PFSK-1 (cell line): ENCODE results near the gene ZDHHC16.
A peak's percentile ranks its signal among the peaks of the same experiment; 100 is the strongest.

ENCODE experiments used
- FOXP2 ChIP-seq: optimal IDR thresholded peaks from 2 replicates; pipeline ENCODE3; 2011; ENCODE audit warnings: borderline replicate concordance, control low read depth, inconsistent platforms; ENCODE audit not compliant: insufficient read depth; ENCODE audit errors: extremely low read length, extremely low read depth
- POLR2AphosphoS5 ChIP-seq: IDR thresholded peaks from 2 replicates; pipeline ENCODE4 v1.6.1; 2012; ENCODE audit warnings: low read depth, mild to moderate bottlenecking, control low read depth, low read length, moderate library complexity
- SIN3A ChIP-seq: IDR thresholded peaks from 2 replicates; pipeline ENCODE4 v1.6.1; 2012; ENCODE audit warnings: mild to moderate bottlenecking, low read length, moderate library complexity, borderline replicate concordance; ENCODE audit not compliant: insufficient read depth
- TAF1 ChIP-seq: IDR thresholded peaks from 2 replicates; pipeline ENCODE4 v1.6.1; 2012; ENCODE audit warnings: low read length, control low read depth, borderline replicate concordance; ENCODE audit not compliant: insufficient read depth
- TF ChIP-seq, protein P1 (sequence below), 2 experiments: IDR thresholded peaks; 2 replicates each; pipeline versions ENCODE4 v1.6.1 to v1.8.0; 2011 to 2012; ENCODE audit warnings: low read depth in 2 of 2, low read length in 2 of 2, control low read depth in 1 of 2, inconsistent platforms in 1 of 2, mild to moderate bottlenecking in 1 of 2, moderate library complexity in 1 of 2; ENCODE audit not compliant: insufficient read depth in 1 of 2

The ZDHHC16 gene

DNA sequence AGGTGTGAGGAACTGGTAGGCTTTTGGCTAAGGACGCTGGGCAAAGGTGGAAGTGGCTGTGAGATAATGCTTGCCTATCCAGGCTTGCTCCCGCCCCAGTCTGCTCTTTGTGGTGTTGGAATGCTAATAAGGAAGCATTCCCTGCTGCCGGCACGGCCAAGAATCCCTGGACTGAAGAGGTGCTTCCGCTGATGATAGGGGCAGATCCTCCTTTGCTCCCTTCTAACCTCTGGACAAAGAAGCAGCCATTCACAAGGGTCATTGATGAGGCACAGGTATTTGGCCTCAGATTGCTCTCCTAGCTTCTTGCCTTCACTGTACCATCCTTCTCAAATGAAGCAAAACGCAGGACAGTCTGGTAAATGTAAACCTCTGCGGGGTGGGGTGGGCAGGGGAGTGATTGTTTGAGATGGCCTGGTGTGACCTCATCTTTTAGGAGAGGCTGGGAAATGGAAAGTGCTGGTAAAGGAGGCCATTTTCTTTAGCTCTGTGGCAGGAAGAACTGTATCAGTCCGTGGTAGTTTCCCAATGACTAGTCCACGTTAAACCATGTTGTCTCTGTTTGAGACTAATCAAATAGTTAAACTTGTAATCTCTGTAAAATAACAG, 18.3 kb upstream of the ZDHHC16 start:
- TF ChIP-seq TAF1 (no peak), FOXP2 (no peak), SIN3A (no peak), POLR2AphosphoS5 (no peak)
- TF ChIP-seq, protein P1, sequence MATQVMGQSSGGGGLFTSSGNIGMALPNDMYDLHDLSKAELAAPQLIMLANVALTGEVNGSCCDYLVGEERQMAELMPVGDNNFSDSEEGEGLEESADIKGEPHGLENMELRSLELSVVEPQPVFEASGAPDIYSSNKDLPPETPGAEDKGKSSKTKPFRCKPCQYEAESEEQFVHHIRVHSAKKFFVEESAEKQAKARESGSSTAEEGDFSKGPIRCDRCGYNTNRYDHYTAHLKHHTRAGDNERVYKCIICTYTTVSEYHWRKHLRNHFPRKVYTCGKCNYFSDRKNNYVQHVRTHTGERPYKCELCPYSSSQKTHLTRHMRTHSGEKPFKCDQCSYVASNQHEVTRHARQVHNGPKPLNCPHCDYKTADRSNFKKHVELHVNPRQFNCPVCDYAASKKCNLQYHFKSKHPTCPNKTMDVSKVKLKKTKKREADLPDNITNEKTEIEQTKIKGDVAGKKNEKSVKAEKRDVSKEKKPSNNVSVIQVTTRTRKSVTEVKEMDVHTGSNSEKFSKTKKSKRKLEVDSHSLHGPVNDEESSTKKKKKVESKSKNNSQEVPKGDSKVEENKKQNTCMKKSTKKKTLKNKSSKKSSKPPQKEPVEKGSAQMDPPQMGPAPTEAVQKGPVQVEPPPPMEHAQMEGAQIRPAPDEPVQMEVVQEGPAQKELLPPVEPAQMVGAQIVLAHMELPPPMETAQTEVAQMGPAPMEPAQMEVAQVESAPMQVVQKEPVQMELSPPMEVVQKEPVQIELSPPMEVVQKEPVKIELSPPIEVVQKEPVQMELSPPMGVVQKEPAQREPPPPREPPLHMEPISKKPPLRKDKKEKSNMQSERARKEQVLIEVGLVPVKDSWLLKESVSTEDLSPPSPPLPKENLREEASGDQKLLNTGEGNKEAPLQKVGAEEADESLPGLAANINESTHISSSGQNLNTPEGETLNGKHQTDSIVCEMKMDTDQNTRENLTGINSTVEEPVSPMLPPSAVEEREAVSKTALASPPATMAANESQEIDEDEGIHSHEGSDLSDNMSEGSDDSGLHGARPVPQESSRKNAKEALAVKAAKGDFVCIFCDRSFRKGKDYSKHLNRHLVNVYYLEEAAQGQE (IDR thresholded peaks at IDR 0.05; ENCODE audit: insufficient read depth in 1 of 2, low read depth in 2 of 2, low read length in 2 of 2): no peak

DNA sequence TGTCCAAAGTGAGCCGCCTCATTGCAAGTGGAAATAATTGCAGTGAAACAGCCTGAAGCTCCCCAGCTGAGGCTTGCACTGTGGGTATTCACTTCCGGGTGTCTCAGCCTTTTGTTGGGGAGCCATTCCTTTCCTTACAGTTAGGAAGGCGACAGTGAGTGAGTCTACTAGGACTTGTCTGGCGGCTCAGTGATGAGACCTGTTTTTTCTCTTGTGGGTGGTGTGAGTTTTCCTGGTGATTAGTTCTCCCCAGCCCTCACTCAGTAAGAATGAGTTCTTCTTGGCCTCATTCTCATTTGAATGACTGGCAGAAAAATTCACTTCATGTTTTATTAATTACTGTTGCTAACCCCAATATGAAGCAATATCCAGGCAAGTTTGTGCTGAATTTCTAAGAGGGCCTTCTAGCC, 17.4 kb upstream of the ZDHHC16 start:
- TF ChIP-seq FOXP2 (no peak), TAF1 (no peak), POLR2AphosphoS5 (no peak), SIN3A (no peak)
- TF ChIP-seq, protein P1 (IDR thresholded peaks at IDR 0.05; ENCODE audit: insufficient read depth in 1 of 2, low read depth in 2 of 2, low read length in 2 of 2): no peak

DNA sequence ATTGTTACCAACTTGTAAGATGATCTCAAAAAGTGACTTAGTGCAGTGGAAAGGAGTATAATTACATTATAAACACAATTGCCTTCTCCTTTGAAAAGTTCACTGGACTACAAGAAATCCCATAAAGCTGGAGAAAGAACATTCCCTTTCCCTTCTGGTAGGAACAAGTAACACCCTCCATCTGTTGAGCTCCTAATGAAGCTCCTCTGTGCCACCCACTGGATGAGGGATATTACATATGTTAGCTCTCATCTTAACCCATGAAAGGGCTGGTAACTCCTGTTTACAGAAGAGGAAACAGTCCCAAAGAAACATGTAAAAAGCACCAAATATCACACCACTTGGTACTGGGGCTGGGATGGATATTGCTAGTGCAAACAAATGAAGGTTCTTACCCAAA, 11.9 kb upstream of the ZDHHC16 start:
- no peak; the same call in none of the 2 replicates for TF ChIP-seq POLR2AphosphoS5
- no peak for TF ChIP-seq TAF1
- no peak for TF ChIP-seq SIN3A
- TF ChIP-seq, protein P1 (IDR thresholded peaks at IDR 0.05; ENCODE audit: insufficient read depth in 1 of 2, low read depth in 2 of 2, low read length in 2 of 2): no peak
- no peak for TF ChIP-seq FOXP2

DNA sequence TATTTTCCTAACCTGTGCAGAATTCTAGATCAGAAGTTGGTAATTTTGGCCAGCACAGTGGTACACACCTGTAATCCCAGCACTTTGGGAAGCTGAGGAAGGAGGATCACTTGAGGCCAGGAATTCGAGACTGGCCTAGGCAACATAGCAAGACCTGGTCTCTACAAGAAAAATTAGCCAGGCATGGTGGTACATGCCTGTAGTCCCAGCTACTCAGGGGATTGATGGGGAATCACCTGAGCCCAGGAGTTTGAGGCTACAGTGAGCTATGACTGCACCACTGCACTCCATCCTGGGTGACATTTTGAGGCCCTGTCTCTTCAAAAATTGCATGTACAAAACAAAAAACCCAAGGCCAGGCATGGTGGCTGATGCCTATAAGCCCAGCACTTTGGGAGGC, 11.4 kb upstream of the ZDHHC16 start:
- no peak for TF ChIP-seq SIN3A
- 0 out of 2 replicates have a peak, but pooled peaks have one; percentile 14 for TF ChIP-seq POLR2AphosphoS5
- TF ChIP-seq FOXP2: no peak

DNA sequence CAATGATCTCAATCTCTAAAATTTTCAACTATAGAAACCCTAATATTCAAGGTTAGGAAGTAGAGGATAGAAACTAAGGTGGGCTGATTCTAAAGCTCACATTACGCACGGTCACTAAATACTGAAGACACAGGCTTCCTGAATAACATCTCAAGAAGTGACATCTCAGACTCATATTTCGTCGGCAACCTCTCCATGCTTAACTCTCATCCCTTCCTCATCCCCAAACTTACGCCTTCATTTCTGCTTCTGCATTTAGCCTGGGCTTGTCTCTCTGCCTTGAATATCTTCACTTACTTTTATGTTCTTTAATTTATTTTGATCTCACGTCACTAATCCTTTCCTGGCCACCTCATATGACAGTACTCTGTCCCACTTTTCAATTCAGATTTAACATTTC, 10.8 kb upstream of the ZDHHC16 start:
- TF ChIP-seq SIN3A (no peak), POLR2AphosphoS5 (no peak), FOXP2 (no peak), TAF1 (no peak)
- TF ChIP-seq, protein P1 (IDR thresholded peaks at IDR 0.05; ENCODE audit: insufficient read depth in 1 of 2, low read depth in 2 of 2, low read length in 2 of 2): no peak
